SK-N-MC (cell line): ENCODE measurements around the gene ZDHHC13.
"Not testable (repeated sequence)": the region's sequence is repeated elsewhere in the genome, so short reads cannot be mapped to it uniquely, and the experiment has no call there.

Source experiments
- EZH2 ChIP-seq: fragments of 200-600 bp; sonication (generic); IDR thresholded peaks from one replicate; pipeline ENCODE4 v1.6.1; 2017; ENCODE audit warnings: antibody characterized with exemption
- FOXP2 ChIP-seq: optimal IDR thresholded peaks from 2 replicates; pipeline ENCODE3; 2011; ENCODE audit warnings: mild to moderate bottlenecking, moderate library complexity; ENCODE audit not compliant: insufficient read depth; ENCODE audit errors: extremely low read length, control extremely low read depth
- POLR2AphosphoS5 ChIP-seq: IDR thresholded peaks from 2 replicates; pipeline ENCODE4 v1.6.1; 2012; ENCODE audit warnings: mild to moderate bottlenecking, low read depth, low read length, borderline replicate concordance

GRCh38 chr11:19136884-19137283 lies 19.9 kb downstream of the ZDHHC13 start:
- not testable (repeated sequence) for TF ChIP-seq EZH2, POLR2AphosphoS5, FOXP2
